AG04450 (cell line): ENCODE results near the gene PLAC1. TPM values are rescaled to one million over a fixed set of nuclear protein-coding genes. Genes with fewer than 3 reads are reported as not detected.

Experiments used
- CTCF ChIA-PET: fragments of 300-600, 350-600 bp; formaldehyde crosslinking; extraction: SDS; loops from one replicate; lab custom pipeline; 2022; ENCODE audit warnings: antibody characterized with exemption, inconsistent platforms; lab: Charles Lee
- POLR2A ChIA-PET: fragments of 350-600 bp; formaldehyde crosslinking; extraction: SDS; loops from one replicate; lab custom pipeline; 2021; ENCODE audit warnings: antibody characterized with exemption, inconsistent platforms; lab: Yijun Ruan, JAX
- DNase-seq: peaks from one replicate; pipeline ENCODE4 v3.0.0-alpha.2; 2011; ENCODE audit warnings: low read depth, low spot score
- H3K27ac ChIP-seq: one replicate; pipeline ENCODE4 v1.5.1; 2012; ENCODE audit warnings: low read depth, low read length, control low read depth
- H3K27me3 ChIP-seq: one replicate; pipeline ENCODE4 v1.6.0; 2012; ENCODE audit warnings: low read length; ENCODE audit not compliant: control insufficient read depth, insufficient read depth
- H3K4me3 ChIP-seq: 2 replicates; pipeline ENCODE4 v1.5.1; 2011; ENCODE audit warnings: mild to moderate bottlenecking, low read depth, low read length, control low read depth
- H3K9me3 ChIP-seq: 2 replicates; pipeline ENCODE4 v1.5.1; 2012; ENCODE audit warnings: low read length; ENCODE audit not compliant: control insufficient read depth, insufficient read depth
- polyA plus RNA-seq: library from polyadenylated mRNA; depleted of rRNA; stranded (reverse); fragments of >200 nt; gene quantifications from 2 replicates; pipeline ENCODE4 v1.2.3, GENCODE V29; 2011; rRNA removed
- small RNA-seq: library from RNA; depleted of rRNA; stranded (forward); fragments of <200 nt; gene quantifications from one replicate; pipeline ENCODE3, GENCODE V24; 2012; ENCODE audit warnings: low read depth; ENCODE audit not compliant: insufficient read length
- TF ChIP-seq, protein P1 (sequence below): IDR thresholded peaks from 2 replicates; pipeline ENCODE4 v1.5.1; 2011; ENCODE audit warnings: low read depth, low read length, control low read depth, inconsistent platforms

PLAC1 gene
- polyA plus RNA-seq, 1 experiment, result 2.4 TPM

DNA sequence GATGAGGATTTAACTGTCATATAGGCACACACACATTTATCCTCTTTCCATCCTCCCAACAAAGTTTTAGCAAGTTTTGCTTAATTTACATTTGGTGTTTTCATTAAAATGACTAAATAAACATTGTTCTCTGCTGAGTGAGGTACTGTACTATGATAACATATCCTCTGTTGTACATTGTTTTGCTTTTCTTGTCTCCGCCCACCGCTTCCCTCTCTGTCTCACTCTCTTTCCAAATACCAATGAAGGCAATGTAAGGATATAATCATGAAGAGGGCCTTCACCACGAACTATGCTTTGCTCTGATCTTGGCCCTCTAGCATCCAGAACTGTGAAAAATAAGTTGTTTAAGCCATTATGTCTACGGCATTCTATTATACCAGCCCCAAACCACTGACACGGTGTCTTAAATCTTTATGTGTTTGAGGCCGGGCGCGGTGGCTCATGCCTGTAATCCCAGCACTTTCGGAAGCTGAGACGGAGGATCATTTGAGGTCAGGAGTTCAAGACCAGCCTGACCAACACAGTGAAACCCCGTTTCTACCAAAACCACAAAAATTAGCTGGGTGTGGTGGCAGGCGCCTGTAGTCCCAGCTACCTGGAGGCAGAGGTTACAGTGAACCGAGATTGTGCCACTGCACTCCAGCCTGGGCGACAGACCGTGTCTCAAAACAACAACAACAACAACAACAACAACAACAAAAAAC lies 133.0 kb downstream of the PLAC1 start:
- POLR2A ChIA-PET, result no interaction called here
- Histone ChIP-seq H3K9me3 (no peaks in the 10 kb centered on the region), H3K27ac (peak overlapping the region; percentile 52), H3K4me3 (no peak overlapping the region), H3K27me3 (no peaks in the 10 kb centered on the region)
- no peak for DNase-seq
- CTCF ChIA-PET, result no interaction called here
- TF ChIP-seq, protein P1, sequence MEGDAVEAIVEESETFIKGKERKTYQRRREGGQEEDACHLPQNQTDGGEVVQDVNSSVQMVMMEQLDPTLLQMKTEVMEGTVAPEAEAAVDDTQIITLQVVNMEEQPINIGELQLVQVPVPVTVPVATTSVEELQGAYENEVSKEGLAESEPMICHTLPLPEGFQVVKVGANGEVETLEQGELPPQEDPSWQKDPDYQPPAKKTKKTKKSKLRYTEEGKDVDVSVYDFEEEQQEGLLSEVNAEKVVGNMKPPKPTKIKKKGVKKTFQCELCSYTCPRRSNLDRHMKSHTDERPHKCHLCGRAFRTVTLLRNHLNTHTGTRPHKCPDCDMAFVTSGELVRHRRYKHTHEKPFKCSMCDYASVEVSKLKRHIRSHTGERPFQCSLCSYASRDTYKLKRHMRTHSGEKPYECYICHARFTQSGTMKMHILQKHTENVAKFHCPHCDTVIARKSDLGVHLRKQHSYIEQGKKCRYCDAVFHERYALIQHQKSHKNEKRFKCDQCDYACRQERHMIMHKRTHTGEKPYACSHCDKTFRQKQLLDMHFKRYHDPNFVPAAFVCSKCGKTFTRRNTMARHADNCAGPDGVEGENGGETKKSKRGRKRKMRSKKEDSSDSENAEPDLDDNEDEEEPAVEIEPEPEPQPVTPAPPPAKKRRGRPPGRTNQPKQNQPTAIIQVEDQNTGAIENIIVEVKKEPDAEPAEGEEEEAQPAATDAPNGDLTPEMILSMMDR, result no peak

DNA sequence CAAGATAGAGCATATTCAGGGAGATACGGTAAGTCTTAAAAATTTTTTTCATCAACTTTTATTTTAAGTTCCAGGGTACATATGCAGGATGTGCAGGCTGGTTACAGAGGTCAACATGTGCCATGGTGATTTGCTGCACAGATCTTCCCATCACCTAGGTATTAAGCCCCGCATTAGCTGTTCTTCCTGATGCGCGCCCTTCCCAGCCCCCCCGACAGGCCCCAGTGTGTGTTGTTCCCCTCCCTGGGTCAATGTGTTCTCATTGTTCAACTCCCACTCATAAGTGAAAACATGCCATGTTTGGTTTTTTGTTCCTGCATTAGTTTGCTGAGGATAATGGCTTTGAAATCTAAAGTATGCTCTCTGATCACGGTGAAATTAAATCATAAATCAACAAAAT lies 134.1 kb downstream of the PLAC1 start:
- Histone ChIP-seq H3K4me3 (no peak overlapping the region), H3K9me3 (no peaks in the 10 kb centered on the region), H3K27ac (no peak overlapping the region), H3K27me3 (no peaks in the 10 kb centered on the region)
- ChIA-PET CTCF (no interaction called here), POLR2A (no interaction called here)
- no peak for DNase-seq
- TF ChIP-seq, protein P1, result no peak

DNA sequence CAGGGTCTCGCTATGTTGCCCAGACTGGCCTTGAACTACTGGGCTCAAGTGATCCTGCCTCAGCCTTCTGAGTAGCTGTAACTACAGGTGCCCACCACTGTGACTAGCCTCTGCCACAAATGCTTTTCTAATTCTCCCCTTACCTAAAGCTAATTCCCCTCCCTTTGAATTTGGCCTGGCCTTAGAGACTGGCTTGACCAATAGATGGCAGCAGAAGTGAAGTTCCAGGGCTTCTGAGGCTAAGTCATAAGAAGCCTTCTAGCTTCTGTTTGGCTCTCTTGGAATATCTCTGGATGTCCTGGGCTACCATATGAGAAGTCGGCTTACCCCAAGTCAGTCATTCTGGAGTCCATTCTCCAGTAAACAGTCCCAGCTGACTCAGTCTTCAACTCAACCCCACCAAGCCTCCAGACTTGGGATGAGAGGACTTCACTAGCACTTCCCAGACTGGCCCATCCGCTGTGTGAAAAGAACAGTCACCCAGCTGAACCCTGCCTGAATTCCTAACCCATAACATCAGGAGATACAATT lies 137.3 kb downstream of the PLAC1 start:
- TF ChIP-seq, protein P1, result peak; percentile 61
- Histone ChIP-seq H3K4me3 (no peak overlapping the region), H3K27me3 (no peaks in the 10 kb centered on the region), H3K27ac (no peak overlapping the region), H3K9me3 (no peaks in the 10 kb centered on the region)
- CTCF ChIA-PET, result interaction anchor here (0.7 to 2.8 kb wide), 10 partner anchors 9 to 273 kb away, joined by 3 to 31 read pairs (median 4); no protein-coding TSS in a partner anchor
- POLR2A ChIA-PET, result interaction anchor here (0.5 to 1.0 kb wide), 5 partner anchors 22 to 262 kb away, joined by 3 to 8 read pairs (median 4); no protein-coding TSS in a partner anchor
- DNase-seq, result no peak

Small RNA genes lying within 50 kb of the gene (small RNA-seq; reads per million reads assigned to genes)
- gene AC004383.1 (not detected), gene MIR450A1 (336 reads per million, percentile 93 among the genes with 10 or more reads in this experiment), gene MIR450A2 (164 reads per million, percentile 90 among the genes with 10 or more reads in this experiment), gene MIR450B (2,114 reads per million, percentile 97 among the genes with 10 or more reads in this experiment), gene MIR503 (25,290 reads per million, percentile 100 among the genes with 10 or more reads in this experiment), gene MIR542 (6,004 reads per million, percentile 98 among the genes with 10 or more reads in this experiment)

Other genes with a start within 250 kb of the PLAC1 start
- 25.5 and 32.8 TPM in 2 replicates for gene HPRT1, start 198.3 kb downstream of the PLAC1 start, polyA plus RNA-seq
- gene PABIR2, start 138.7 kb upstream of the PLAC1 start, polyA plus RNA-seq, result 20.1 and 21.6 TPM in 2 replicates